ENCODE data around the gene ACRBP.

DNA sequence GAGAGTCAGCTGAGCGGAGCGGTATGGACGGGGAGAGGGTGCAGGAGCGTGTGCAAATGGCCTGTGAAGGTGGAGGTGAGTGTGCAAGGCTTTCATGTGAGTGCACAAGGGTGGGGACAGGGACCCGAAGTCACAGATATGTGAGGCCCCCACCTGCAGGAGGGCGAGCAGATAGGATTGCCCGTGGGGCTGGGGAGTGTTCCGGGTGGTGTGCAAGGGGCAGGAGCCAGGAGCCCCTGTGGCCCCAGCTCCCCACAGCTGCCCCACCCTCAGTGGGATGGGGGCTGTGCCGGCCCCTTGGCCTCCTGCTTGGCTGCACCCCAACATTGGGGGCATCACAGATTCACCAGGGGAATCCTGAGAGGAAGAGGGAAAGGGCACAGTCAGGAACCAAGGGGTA is 47.5 kb upstream of the ACRBP start:
- TF ChIP-seq POLR2A (IDR thresholded peaks at IDR 0.05) = no peak
- TF ChIP-seq, protein P1, sequence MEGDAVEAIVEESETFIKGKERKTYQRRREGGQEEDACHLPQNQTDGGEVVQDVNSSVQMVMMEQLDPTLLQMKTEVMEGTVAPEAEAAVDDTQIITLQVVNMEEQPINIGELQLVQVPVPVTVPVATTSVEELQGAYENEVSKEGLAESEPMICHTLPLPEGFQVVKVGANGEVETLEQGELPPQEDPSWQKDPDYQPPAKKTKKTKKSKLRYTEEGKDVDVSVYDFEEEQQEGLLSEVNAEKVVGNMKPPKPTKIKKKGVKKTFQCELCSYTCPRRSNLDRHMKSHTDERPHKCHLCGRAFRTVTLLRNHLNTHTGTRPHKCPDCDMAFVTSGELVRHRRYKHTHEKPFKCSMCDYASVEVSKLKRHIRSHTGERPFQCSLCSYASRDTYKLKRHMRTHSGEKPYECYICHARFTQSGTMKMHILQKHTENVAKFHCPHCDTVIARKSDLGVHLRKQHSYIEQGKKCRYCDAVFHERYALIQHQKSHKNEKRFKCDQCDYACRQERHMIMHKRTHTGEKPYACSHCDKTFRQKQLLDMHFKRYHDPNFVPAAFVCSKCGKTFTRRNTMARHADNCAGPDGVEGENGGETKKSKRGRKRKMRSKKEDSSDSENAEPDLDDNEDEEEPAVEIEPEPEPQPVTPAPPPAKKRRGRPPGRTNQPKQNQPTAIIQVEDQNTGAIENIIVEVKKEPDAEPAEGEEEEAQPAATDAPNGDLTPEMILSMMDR (IDR thresholded peaks at IDR 0.05) = no peak

All from thyroid gland (tissue), 4 donors.